ENCODE data around the gene FAT2.
"Not testable (repeated sequence)": the region's sequence is repeated elsewhere in the genome, so short reads cannot be mapped to it uniquely, and the experiment has no call there.

The FAT2 gene

GRCh38 chr5:151581347-151581746, 9.8 kb downstream of the FAT2 start:
- no peak for DNase-seq

- DNase-seq: no peak
These were observed 10.3 kb downstream of the FAT2 start for GRCh38 chr5:151580858-151581257.

- no peak for DNase-seq
These were observed 10.9 kb downstream of the FAT2 start for GRCh38 chr5:151580239-151580638.

- not testable (repeated sequence) for DNase-seq
These were observed 12.0 kb downstream of the FAT2 start for GRCh38 chr5:151579146-151579545.

GRCh38 chr5:151578326-151579025, 12.7 kb downstream of the FAT2 start:
- DNase-seq: no peak

GRCh38 chr5:151577566-151577965, 13.6 kb downstream of the FAT2 start:
- no peak for DNase-seq

- no peak for DNase-seq
These were observed 16.6 kb downstream of the FAT2 start for GRCh38 chr5:151574444-151574996.

GRCh38 chr5:151572657-151573368, 18.3 kb downstream of the FAT2 start:
- no peak for DNase-seq

GRCh38 chr5:151571270-151572173, 19.6 kb downstream of the FAT2 start:
- no peak for DNase-seq

GRCh38 chr5:151570512-151571269, 20.4 kb downstream of the FAT2 start:
- DNase-seq: no peak

- no peak for DNase-seq
These were observed 21.1 kb downstream of the FAT2 start for GRCh38 chr5:151570058-151570457.

GRCh38 chr5:151569132-151570046, 21.7 kb downstream of the FAT2 start:
- DNase-seq: no peak

GRCh38 chr5:151568036-151568435, 23.1 kb downstream of the FAT2 start:
- DNase-seq: no peak

- no peak for DNase-seq
These were observed 25.2 kb downstream of the FAT2 start for GRCh38 chr5:151565971-151566370.

GRCh38 chr5:151562019-151562707, 29.0 kb downstream of the FAT2 start:
- DNase-seq: no peak

GRCh38 chr5:151557951-151558350, 33.2 kb downstream of the FAT2 start:
- no peak for DNase-seq

GRCh38 chr5:151557466-151557865, 33.7 kb downstream of the FAT2 start:
- no peak for DNase-seq

GRCh38 chr5:151556806-151557205, 34.3 kb downstream of the FAT2 start:
- DNase-seq: no peak

- no peak for DNase-seq
These were observed 35.2 kb downstream of the FAT2 start for GRCh38 chr5:151555760-151556576.

- no peak for DNase-seq
These were observed 37.4 kb downstream of the FAT2 start for GRCh38 chr5:151553695-151554094.
